SK-N-SH (cell line): Measurements from ENCODE around the gene CAMK2N1. TPM values are rescaled to one million over a fixed set of nuclear protein-coding genes. Genes with fewer than 3 reads are reported as not detected.
A peak's percentile ranks its signal among the peaks of the same experiment; 100 is the strongest.

ENCODE experiments used
- CTCF ChIA-PET: fragments of 300-600, 350-600 bp; formaldehyde crosslinking; extraction: SDS; loops from one replicate; lab custom pipeline; 2021; lab: Yijun Ruan, JAX
- POLR2A ChIA-PET: fragments of 350-600 bp; sonication (Branson Sonifier 250); formaldehyde crosslinking; extraction: SDS; loops from one replicate; lab custom pipeline; 2020; ENCODE audit warnings: antibody characterized with exemption, inconsistent platforms; lab: Yijun Ruan, JAX
- DNase-seq: peaks from one replicate; pipeline ENCODE4 v3.0.0; 2012
- H2AFZ ChIP-seq: fragments of 200-600 bp; sonication (generic); 2 replicates; pipeline ENCODE4 v1.8.1; 2016; ENCODE audit warnings: antibody characterized with exemption, mild to moderate bottlenecking, low read depth
- H3F3A ChIP-seq: fragments of 200-600 bp; sonication (generic); replicated peaks from 2 replicates; pipeline ENCODE3; 2016; ENCODE audit warnings: antibody characterized with exemption, mild to moderate bottlenecking; ENCODE audit not compliant: insufficient read depth
- H3K27ac ChIP-seq, 2 experiments: fragments of 200-500 bp in 1 of 2; fragments of 200-600 bp in 1 of 2; sonication (Bioruptor generic) in 1 of 2; sonication (generic), shearing (Covaris generic) in 1 of 2; 2 replicates each; pipeline versions ENCODE4 v1.5.1 to v1.6.1; 2014 to 2016; ENCODE audit warnings: low read depth in 2 of 2, inconsistent platforms in 1 of 2, low read length in 1 of 2, mild to moderate bottlenecking in 1 of 2, mixed read lengths in 1 of 2
- H3K27me3 ChIP-seq: fragments of 200-600 bp; sonication (generic), shearing (Covaris generic); 2 replicates; pipeline ENCODE4 v1.6.1; 2016; ENCODE audit warnings: mixed run types; ENCODE audit not compliant: insufficient read depth
- H3K36me3 ChIP-seq, 2 experiments: fragments of 200-500 bp in 1 of 2; fragments of 200-600 bp in 1 of 2; sonication (Bioruptor generic) in 1 of 2; sonication (generic) in 1 of 2; replicated peaks in 1 of 2; 2 replicates each; pipeline versions ENCODE3 to v1.5.1; 2014 to 2016; ENCODE audit warnings: low read length in 1 of 2, mild to moderate bottlenecking in 1 of 2; ENCODE audit not compliant: insufficient read depth in 2 of 2, control insufficient read depth in 1 of 2
- H3K4me1 ChIP-seq, 2 experiments: fragments of 200-500 bp in 1 of 2; fragments of 200-600 bp in 1 of 2; sonication (Bioruptor generic) in 1 of 2; sonication (generic), shearing (Covaris generic) in 1 of 2; 2 replicates each; pipeline versions ENCODE4 v1.5.1 to v1.6.1; 2014 to 2016; ENCODE audit warnings: low read depth in 1 of 2, low read length in 1 of 2, mixed run types in 1 of 2; ENCODE audit not compliant: insufficient read depth in 2 of 2, control insufficient read depth in 1 of 2
- H3K4me2 ChIP-seq: fragments of 200-600 bp; sonication (generic), shearing (Covaris generic); 2 replicates; pipeline ENCODE4 v1.6.1; 2017; ENCODE audit warnings: mixed run types
- H3K4me3 ChIP-seq, 2 experiments: fragments of 200-500 bp in 1 of 2; fragments of 200-600 bp in 1 of 2; sonication (Bioruptor generic) in 1 of 2; sonication (generic), shearing (Covaris generic) in 1 of 2; 2 replicates each; pipeline versions ENCODE4 v1.5.1 to v1.8.1; 2014 to 2016; ENCODE audit warnings: low read depth in 2 of 2, inconsistent platforms in 1 of 2, low read length in 1 of 2, mild to moderate bottlenecking in 1 of 2, mixed read lengths in 1 of 2, moderate library complexity in 1 of 2
- H3K79me2 ChIP-seq: fragments of 200-600 bp; sonication (generic); 2 replicates; pipeline ENCODE4 v1.8.1; 2017; ENCODE audit warnings: mild to moderate bottlenecking; ENCODE audit not compliant: insufficient read depth
- H3K9ac ChIP-seq: fragments of 200-600 bp; sonication (generic); 2 replicates; pipeline ENCODE4 v1.6.1; 2017; ENCODE audit warnings: mixed run types
- H3K9me2 ChIP-seq: fragments of 200-600 bp; sonication (generic); 2 replicates; pipeline ENCODE4 v1.6.1; 2017; ENCODE audit warnings: mixed run types
- H3K9me3 ChIP-seq: fragments of 200-600 bp; sonication (generic); 2 replicates; pipeline ENCODE4 v1.6.1; 2017; ENCODE audit warnings: mixed run types, mild to moderate bottlenecking, moderate library complexity
- H4K20me1 ChIP-seq: fragments of 200-600 bp; sonication (generic); 2 replicates; pipeline ENCODE4 v1.6.1; 2017; ENCODE audit warnings: mild to moderate bottlenecking, mixed run types; ENCODE audit not compliant: insufficient read depth
- EP300 ChIP-seq, 2 experiments: IDR thresholded peaks; 2 replicates each; pipeline versions ENCODE4 v1.4.0 to v1.6.1; 2012; ENCODE audit warnings: borderline replicate concordance in 1 of 2, low read depth in 1 of 2, low read length in 1 of 2
- FOSL2 ChIP-seq: IDR thresholded peaks from 2 replicates; pipeline ENCODE4 v1.4.0; 2012; ENCODE audit warnings: low read depth, mild to moderate bottlenecking, moderate library complexity, borderline replicate concordance
- FOXM1 ChIP-seq: IDR thresholded peaks from 2 replicates; pipeline ENCODE4 v1.4.0; 2012; ENCODE audit warnings: low read depth, mild to moderate bottlenecking
- GATA2 ChIP-seq: sonication (generic); formaldehyde crosslinking; IDR thresholded peaks from 2 replicates; pipeline ENCODE4 v1.5.0; 2020; ENCODE audit warnings: mild to moderate bottlenecking, missing genetic modification reagents
- MXI1 ChIP-seq: IDR thresholded peaks from 2 replicates; pipeline ENCODE4 v1.6.1; 2012; ENCODE audit warnings: mild to moderate bottlenecking, low read depth, low read length, improper control_type of control experiment
- RAD21 ChIP-seq: IDR thresholded peaks from 2 replicates; pipeline ENCODE4 v1.6.1; 2012; ENCODE audit warnings: mild to moderate bottlenecking, low read length
- RFX5 ChIP-seq: IDR thresholded peaks from 2 replicates; pipeline ENCODE4 v1.6.1; 2012; ENCODE audit warnings: mild to moderate bottlenecking, improper control_type of control experiment, low read length
- TCF12 ChIP-seq: IDR thresholded peaks from 2 replicates; pipeline ENCODE4 v1.4.0; 2012
- YY1 ChIP-seq: IDR thresholded peaks from 2 replicates; pipeline ENCODE4 v1.4.0; 2012; ENCODE audit warnings: low read depth, mild to moderate bottlenecking
- WGBS: methylation state at CpG from one replicate; pipeline ENCODE4 v1.1.6; 2017; ENCODE audit warnings: low lambda C conversion rate; 5-methylcytosine and 5-hydroxymethylcytosine counted together
- polyA plus RNA-seq, 3 experiments: library from polyadenylated mRNA; depleted of rRNA; stranded (reverse); fragments of >200 nt; gene quantifications; 2 replicates each; pipeline ENCODE4 v1.2.3, GENCODE V29; 2012
- TF ChIP-seq, protein P1 (sequence below): fragments of 200-600 bp; sonication (generic); IDR thresholded peaks from 2 replicates; pipeline ENCODE4 v1.6.1; 2017; ENCODE audit warnings: antibody characterized with exemption, mild to moderate bottlenecking, moderate library complexity
- TF ChIP-seq, protein P2 (sequence below): IDR thresholded peaks from 2 replicates; pipeline ENCODE4 v1.6.1; 2012; ENCODE audit warnings: mild to moderate bottlenecking, low read depth, low read length, moderate library complexity
- TF ChIP-seq, protein P3 (sequence below): fragments of 150-350 bp; IDR thresholded peaks from 2 replicates; pipeline ENCODE4 v1.6.1; 2017; ENCODE audit warnings: antibody characterized with exemption, low read length, low read depth, borderline replicate concordance

CAMK2N1 gene
- polyA plus RNA-seq, 1 of the 3 experiments (the other 2 are of a cell fraction): 5.3 TPM

DNA sequence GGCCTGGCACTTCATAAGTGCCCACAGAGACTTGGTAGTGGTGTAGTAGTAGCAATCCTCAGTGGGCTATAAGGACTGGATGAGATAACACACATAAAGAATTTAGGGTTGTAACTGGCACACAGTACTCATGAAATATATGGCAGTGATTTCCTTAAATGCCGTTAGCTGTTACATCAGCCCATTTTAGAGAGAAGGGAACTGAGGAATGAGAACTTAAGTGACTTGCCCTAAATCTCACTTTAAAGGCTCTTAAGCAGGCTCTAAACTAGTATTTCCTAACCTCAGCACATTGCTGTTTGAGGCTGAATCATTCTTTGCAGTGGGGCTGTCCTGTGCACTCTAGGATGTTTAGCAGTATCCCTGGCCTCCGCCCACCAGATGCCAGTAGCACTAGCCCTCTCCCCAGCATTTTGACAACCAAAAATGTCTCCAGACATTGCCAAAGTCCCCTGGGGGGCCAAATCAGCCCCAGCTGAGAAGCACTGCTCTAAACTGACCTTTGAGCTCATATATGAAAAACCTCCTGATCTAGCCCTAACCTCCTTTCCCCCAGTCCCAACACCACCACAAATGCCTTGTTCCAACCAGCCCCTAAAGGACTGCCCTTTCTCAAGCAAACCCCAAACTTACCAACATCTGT is 11.6 kb downstream of the CAMK2N1 start (continued):
- TF ChIP-seq GATA2 (CRISPR knock-in tag) (no peak), MXI1 (no peak), RFX5 (no peak), YY1 (no peak), RAD21 (no peak)
- TF ChIP-seq, protein P1, sequence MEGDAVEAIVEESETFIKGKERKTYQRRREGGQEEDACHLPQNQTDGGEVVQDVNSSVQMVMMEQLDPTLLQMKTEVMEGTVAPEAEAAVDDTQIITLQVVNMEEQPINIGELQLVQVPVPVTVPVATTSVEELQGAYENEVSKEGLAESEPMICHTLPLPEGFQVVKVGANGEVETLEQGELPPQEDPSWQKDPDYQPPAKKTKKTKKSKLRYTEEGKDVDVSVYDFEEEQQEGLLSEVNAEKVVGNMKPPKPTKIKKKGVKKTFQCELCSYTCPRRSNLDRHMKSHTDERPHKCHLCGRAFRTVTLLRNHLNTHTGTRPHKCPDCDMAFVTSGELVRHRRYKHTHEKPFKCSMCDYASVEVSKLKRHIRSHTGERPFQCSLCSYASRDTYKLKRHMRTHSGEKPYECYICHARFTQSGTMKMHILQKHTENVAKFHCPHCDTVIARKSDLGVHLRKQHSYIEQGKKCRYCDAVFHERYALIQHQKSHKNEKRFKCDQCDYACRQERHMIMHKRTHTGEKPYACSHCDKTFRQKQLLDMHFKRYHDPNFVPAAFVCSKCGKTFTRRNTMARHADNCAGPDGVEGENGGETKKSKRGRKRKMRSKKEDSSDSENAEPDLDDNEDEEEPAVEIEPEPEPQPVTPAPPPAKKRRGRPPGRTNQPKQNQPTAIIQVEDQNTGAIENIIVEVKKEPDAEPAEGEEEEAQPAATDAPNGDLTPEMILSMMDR: no peak

DNA sequence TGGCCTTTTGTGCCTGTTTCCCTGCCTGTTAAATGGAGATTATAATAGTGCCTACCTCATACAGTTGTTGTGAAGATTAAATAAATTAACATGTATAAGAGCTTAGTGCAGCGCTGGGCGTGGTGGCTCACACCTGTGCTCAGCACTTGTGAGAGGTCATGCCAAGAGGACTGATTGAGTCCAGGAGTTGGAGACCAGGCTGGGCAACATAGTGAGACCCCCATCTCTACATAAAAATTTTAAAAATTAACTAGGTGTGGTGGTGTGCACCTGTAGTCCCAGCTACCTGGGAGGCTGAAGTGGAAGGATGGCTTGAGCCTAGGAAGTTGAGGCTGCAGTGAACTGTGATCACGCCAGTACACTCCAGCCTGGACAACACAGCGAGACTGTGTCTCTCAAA is 12.1 kb downstream of the CAMK2N1 start:
- Histone ChIP-seq H3K4me3 (no peak overlapping the region), H3K27ac (peak overlapping the region in 1 of 2 experiments; percentile 74; a peak in 2 of 4 replicates), H3K27me3 (no peaks in the 10 kb centered on the region), H3K4me2 (no peak overlapping the region), H3K9me3 (no peaks in the 10 kb centered on the region), H3K9me2 (no peaks in the 10 kb centered on the region), H3K4me1 (peaks cover 0 to 43% of the 10 kb centered on the region in 2 experiments; a peak in 2 of 4 replicates), H3K36me3 (no peaks in the 10 kb centered on the region), H3K9ac (no peak overlapping the region), H3K79me2 (no peaks in the 10 kb centered on the region), H2AFZ (no peak overlapping the region), H4K20me1 (no peaks in the 10 kb centered on the region), H3F3A (no peaks in the 10 kb centered on the region)
- DNase-seq: no peak
- TF ChIP-seq FOXM1 (no peak), FOSL2 (no peak), EP300 (IDR thresholded peaks at IDR 0.05; ENCODE audit: borderline replicate concordance in 1 of 2, low read depth in 1 of 2, low read length in 1 of 2) (no peak), TCF12 (no peak)
- TF ChIP-seq, protein P2, sequence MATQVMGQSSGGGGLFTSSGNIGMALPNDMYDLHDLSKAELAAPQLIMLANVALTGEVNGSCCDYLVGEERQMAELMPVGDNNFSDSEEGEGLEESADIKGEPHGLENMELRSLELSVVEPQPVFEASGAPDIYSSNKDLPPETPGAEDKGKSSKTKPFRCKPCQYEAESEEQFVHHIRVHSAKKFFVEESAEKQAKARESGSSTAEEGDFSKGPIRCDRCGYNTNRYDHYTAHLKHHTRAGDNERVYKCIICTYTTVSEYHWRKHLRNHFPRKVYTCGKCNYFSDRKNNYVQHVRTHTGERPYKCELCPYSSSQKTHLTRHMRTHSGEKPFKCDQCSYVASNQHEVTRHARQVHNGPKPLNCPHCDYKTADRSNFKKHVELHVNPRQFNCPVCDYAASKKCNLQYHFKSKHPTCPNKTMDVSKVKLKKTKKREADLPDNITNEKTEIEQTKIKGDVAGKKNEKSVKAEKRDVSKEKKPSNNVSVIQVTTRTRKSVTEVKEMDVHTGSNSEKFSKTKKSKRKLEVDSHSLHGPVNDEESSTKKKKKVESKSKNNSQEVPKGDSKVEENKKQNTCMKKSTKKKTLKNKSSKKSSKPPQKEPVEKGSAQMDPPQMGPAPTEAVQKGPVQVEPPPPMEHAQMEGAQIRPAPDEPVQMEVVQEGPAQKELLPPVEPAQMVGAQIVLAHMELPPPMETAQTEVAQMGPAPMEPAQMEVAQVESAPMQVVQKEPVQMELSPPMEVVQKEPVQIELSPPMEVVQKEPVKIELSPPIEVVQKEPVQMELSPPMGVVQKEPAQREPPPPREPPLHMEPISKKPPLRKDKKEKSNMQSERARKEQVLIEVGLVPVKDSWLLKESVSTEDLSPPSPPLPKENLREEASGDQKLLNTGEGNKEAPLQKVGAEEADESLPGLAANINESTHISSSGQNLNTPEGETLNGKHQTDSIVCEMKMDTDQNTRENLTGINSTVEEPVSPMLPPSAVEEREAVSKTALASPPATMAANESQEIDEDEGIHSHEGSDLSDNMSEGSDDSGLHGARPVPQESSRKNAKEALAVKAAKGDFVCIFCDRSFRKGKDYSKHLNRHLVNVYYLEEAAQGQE: no peak
- TF ChIP-seq, protein P3, sequence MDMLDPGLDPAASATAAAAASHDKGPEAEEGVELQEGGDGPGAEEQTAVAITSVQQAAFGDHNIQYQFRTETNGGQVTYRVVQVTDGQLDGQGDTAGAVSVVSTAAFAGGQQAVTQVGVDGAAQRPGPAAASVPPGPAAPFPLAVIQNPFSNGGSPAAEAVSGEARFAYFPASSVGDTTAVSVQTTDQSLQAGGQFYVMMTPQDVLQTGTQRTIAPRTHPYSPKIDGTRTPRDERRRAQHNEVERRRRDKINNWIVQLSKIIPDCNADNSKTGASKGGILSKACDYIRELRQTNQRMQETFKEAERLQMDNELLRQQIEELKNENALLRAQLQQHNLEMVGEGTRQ: no peak
- ChIA-PET CTCF (interaction anchor here (1.0 to 1.7 kb wide), 5 partner anchors 9 to 261 kb away, joined by 3 to 5 read pairs (median 3); no protein-coding TSS in a partner anchor), POLR2A (interaction anchor here (2.5 kb wide), 1 partner anchor 10 kb away, joined by 14 read pairs; no protein-coding TSS in a partner anchor)
- WGBS: 98% methylated on average over 4 of the region's 4 CpGs
